ENCODE data around the gene AGRP.

Gene AGRP

GRCh38 chr16:67459861-67460150 is 23.5 kb downstream of the AGRP start:
- Histone ChIP-seq H3K4me2 (ENCODE audit: low read length) (no peak overlapping the region), H3K36me3 (ENCODE audit: control insufficient read depth, low read length) (no peaks in the 10 kb centered on the region), H3F3A (ENCODE audit: control insufficient read depth, insufficient read depth) (no peaks in the 10 kb centered on the region), H4K20me1 (ENCODE audit: control insufficient read depth, insufficient read depth, low read depth, low read length) (no peaks in the 10 kb centered on the region), H3K27ac (ENCODE audit: low read depth, low read length) (no peak overlapping the region), H3K9me3 (ENCODE audit: control insufficient read depth, insufficient read depth, low read length) (no peaks in the 10 kb centered on the region), H3K4me1 (ENCODE audit: control insufficient read depth, low read length) (no peaks in the 10 kb centered on the region), H3K4me3 (ENCODE audit: low read length) (no peak overlapping the region), H3K27me3 (ENCODE audit: control insufficient read depth, low read length) (no peaks in the 10 kb centered on the region), H3K9me2 (replicated peaks; ENCODE audit: control insufficient read depth, low read length) (no peaks in the 10 kb centered on the region), H3K79me2 (ENCODE audit: control insufficient read depth, low read length) (peaks cover 17% of the 10 kb centered on the region)
- TF ChIP-seq EZH2phosphoT487 (IDR thresholded peaks at IDR 0.05; ENCODE audit: borderline replicate concordance, low read length) (no peak), CTCF (IDR thresholded peaks at IDR 0.05; ENCODE audit: low read depth, low read length, poor library complexity, severe bottlenecking) (no peak)

- no peaks in the 10 kb centered on the region for H3K9me3 ChIP-seq (ENCODE audit: control insufficient read depth, insufficient read depth, low read length)
- no peaks in the 10 kb centered on the region for H3K36me3 ChIP-seq (ENCODE audit: control insufficient read depth, low read length)
- no peaks in the 10 kb centered on the region for H3K27me3 ChIP-seq (ENCODE audit: control insufficient read depth, low read length)
- no peaks in the 10 kb centered on the region for H3K4me1 ChIP-seq (ENCODE audit: control insufficient read depth, low read length)
- no peaks in the 10 kb centered on the region for H4K20me1 ChIP-seq (ENCODE audit: control insufficient read depth, insufficient read depth, low read depth, low read length)
- TF ChIP-seq EZH2phosphoT487 (IDR thresholded peaks at IDR 0.05; ENCODE audit: borderline replicate concordance, low read length) (no peak), CTCF (IDR thresholded peaks at IDR 0.05; ENCODE audit: low read depth, low read length, poor library complexity, severe bottlenecking) (no peak)
- H3K79me2 ChIP-seq (ENCODE audit: control insufficient read depth, low read length): peaks cover 12% of the 10 kb centered on the region
- no peak overlapping the region for H3K4me2 ChIP-seq (ENCODE audit: low read length)
- H3K27ac ChIP-seq (ENCODE audit: low read depth, low read length): no peak overlapping the region
- H3K9me2 ChIP-seq (replicated peaks; ENCODE audit: control insufficient read depth, low read length): no peaks in the 10 kb centered on the region
- no peak overlapping the region for H3K4me3 ChIP-seq (ENCODE audit: low read length)
- no peaks in the 10 kb centered on the region for H3F3A ChIP-seq (ENCODE audit: control insufficient read depth, insufficient read depth)
Observed at GRCh38 chr16:67459066-67459860, 24.1 kb downstream of the AGRP start.

GRCh38 chr16:67458121-67458641 is 25.2 kb downstream of the AGRP start:
- no peak overlapping the region for H3K4me2 ChIP-seq (ENCODE audit: low read length)
- no peaks in the 10 kb centered on the region for H4K20me1 ChIP-seq (ENCODE audit: control insufficient read depth, insufficient read depth, low read depth, low read length)
- no peaks in the 10 kb centered on the region for H3K27me3 ChIP-seq (ENCODE audit: control insufficient read depth, low read length)
- H3K9me2 ChIP-seq (replicated peaks; ENCODE audit: control insufficient read depth, low read length): no peaks in the 10 kb centered on the region
- no peaks in the 10 kb centered on the region for H3F3A ChIP-seq (ENCODE audit: control insufficient read depth, insufficient read depth)
- no peak overlapping the region for H3K4me3 ChIP-seq (ENCODE audit: low read length)
- no peak overlapping the region for H3K27ac ChIP-seq (ENCODE audit: low read depth, low read length)
- peaks cover 3% of the 10 kb centered on the region; the same call in 1 of the 2 replicates for H3K36me3 ChIP-seq (ENCODE audit: control insufficient read depth, low read length)
- H3K4me1 ChIP-seq (ENCODE audit: control insufficient read depth, low read length): no peaks in the 10 kb centered on the region
- no peak for TF ChIP-seq CTCF (IDR thresholded peaks at IDR 0.05; ENCODE audit: low read depth, low read length, poor library complexity, severe bottlenecking)
- TF ChIP-seq EZH2phosphoT487 (IDR thresholded peaks at IDR 0.05; ENCODE audit: borderline replicate concordance, low read length): no peak
- H3K9me3 ChIP-seq (ENCODE audit: control insufficient read depth, insufficient read depth, low read length): no peaks in the 10 kb centered on the region
- peaks cover 9% of the 10 kb centered on the region for H3K79me2 ChIP-seq (ENCODE audit: control insufficient read depth, low read length)

Data from DOHH2 (cell line).